ENCODE measurements around the gene FMN1.
"Not testable (repeated sequence)": the region's sequence is repeated elsewhere in the genome, so short reads cannot be mapped to it uniquely, and the experiment has no call there.

The FMN1 gene

DNA sequence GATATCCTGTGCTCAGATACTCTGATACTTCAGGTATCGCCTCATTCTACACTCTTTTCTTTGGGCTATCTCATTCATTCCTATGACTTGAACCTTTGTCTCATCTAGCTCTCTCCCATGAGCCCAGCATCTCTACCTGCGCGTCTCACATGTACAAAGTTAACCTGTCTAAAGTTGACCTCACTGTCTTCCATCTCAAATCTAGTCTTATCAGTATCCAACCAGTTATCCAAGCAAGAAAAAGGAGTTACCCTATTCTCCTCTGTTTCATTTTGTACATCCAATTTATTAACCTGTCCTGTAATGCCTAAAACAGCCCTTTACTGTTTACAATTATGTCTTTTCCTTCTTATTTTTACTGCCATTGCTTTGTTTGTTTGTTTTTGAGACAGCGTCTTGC is 342.5 kb downstream of the FMN1 start:
- peak overlapping the region; percentile 98 for H3K27ac ChIP-seq
- H3K36me3 ChIP-seq (replicated peaks), result no peaks in the 10 kb centered on the region
- no peak for DNase-seq
- TF ChIP-seq, protein P1, sequence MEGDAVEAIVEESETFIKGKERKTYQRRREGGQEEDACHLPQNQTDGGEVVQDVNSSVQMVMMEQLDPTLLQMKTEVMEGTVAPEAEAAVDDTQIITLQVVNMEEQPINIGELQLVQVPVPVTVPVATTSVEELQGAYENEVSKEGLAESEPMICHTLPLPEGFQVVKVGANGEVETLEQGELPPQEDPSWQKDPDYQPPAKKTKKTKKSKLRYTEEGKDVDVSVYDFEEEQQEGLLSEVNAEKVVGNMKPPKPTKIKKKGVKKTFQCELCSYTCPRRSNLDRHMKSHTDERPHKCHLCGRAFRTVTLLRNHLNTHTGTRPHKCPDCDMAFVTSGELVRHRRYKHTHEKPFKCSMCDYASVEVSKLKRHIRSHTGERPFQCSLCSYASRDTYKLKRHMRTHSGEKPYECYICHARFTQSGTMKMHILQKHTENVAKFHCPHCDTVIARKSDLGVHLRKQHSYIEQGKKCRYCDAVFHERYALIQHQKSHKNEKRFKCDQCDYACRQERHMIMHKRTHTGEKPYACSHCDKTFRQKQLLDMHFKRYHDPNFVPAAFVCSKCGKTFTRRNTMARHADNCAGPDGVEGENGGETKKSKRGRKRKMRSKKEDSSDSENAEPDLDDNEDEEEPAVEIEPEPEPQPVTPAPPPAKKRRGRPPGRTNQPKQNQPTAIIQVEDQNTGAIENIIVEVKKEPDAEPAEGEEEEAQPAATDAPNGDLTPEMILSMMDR (IDR thresholded peaks at IDR 0.05; ENCODE audit: low read depth, low read length, missing control alignments), result no peak
- H3K4me3 ChIP-seq (ENCODE audit: low read depth, low read length), result no peak overlapping the region
- H3K27me3 ChIP-seq (replicated peaks), result no peaks in the 10 kb centered on the region
- in situ Hi-C loops (cut with HindIII; ENCODE audit: low pct_ligation_motif_present, low sequenced_read_pairs), result no loop called here

DNA sequence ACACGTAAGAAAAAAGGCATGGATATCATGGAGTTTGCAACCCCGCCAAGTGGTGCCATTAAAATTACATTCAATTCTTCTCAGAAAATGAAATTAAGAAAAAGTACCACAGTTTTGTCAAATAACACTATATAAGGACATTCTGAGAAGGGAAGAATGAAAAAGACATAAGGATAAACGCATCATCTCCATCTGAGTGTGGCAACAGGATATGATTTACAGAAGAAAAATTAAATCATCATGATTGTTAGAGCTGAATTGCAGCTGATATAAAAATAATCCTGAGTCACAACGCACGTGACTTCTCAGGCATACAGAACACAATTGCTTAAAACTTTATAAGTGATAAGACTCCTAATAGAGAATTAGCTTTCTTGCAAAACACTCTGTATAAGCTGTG is 342.9 kb downstream of the FMN1 start:
- TF ChIP-seq, protein P1 (IDR thresholded peaks at IDR 0.05; ENCODE audit: low read depth, low read length, missing control alignments), result no peak
- DNase-seq, result peak; percentile 76
- in situ Hi-C loops (cut with HindIII; ENCODE audit: low pct_ligation_motif_present, low sequenced_read_pairs), result no loop called here

GRCh38 chr15:32849769-32850668 is 344.5 kb downstream of the FMN1 start:
- in situ Hi-C loops (cut with HindIII; ENCODE audit: low pct_ligation_motif_present, low sequenced_read_pairs), result no loop called here
- peak overlapping the region; percentile 98 for H3K27ac ChIP-seq
- H3K4me3 ChIP-seq (ENCODE audit: low read depth, low read length), result no peak overlapping the region
- TF ChIP-seq, protein P1 (IDR thresholded peaks at IDR 0.05; ENCODE audit: low read depth, low read length, missing control alignments), result no peak
- peak; percentile 70 for DNase-seq
- no peaks in the 10 kb centered on the region for H3K27me3 ChIP-seq (replicated peaks)
- H3K36me3 ChIP-seq (replicated peaks), result no peaks in the 10 kb centered on the region

More for the DNA sequence above, 342.9 kb downstream of the FMN1 start:
- no peaks in the 10 kb centered on the region for H3K36me3 ChIP-seq (replicated peaks)
- no peaks in the 10 kb centered on the region for H3K27me3 ChIP-seq (replicated peaks)
- H3K4me3 ChIP-seq (ENCODE audit: low read depth, low read length), result no peak overlapping the region
- H3K27ac ChIP-seq, result peak overlapping the region; percentile 98

GRCh38 chr15:32846671-32847070 is 347.8 kb downstream of the FMN1 start:
- in situ Hi-C loops (cut with HindIII; ENCODE audit: low pct_ligation_motif_present, low sequenced_read_pairs); H3K27ac ChIP-seq; H3K36me3 ChIP-seq (replicated peaks); H3K27me3 ChIP-seq (replicated peaks); DNase-seq; H3K4me3 ChIP-seq (ENCODE audit: low read depth, low read length): not testable (repeated sequence)

DNA sequence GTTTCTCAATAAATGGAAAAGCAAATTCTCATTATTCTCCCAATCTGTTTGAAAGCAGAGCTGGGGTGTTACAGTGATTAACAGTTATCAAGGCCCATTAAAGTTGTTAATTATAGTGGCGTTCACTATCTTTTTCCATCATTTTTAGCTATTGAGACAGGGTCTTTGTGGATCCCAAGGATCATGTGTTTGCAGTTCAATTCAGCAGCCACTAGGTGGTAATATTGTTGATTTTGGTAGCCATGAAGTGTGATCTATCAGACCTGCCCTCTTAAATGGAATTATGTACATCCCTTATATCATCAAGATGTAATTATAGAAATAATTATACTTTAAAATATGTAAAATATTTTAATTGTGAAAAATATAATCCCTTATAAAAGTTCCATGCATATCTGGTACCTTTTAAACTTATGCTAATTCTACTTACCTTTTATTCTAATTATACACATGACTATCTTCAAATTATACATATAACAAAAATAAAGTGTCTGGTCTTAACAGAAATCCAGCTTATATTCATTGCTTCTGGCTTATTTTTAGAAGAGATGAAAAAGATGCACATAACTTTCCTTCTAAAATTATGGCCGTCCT is 350.3 kb downstream of the FMN1 start:
- Histone ChIP-seq H3K4me3 (ENCODE audit: low read depth, low read length) (no peak overlapping the region), H3K36me3 (replicated peaks) (no peaks in the 10 kb centered on the region), H3K27me3 (replicated peaks) (no peaks in the 10 kb centered on the region), H3K27ac (no peak overlapping the region)
- peak; percentile 53 for DNase-seq
- in situ Hi-C loops (cut with HindIII; ENCODE audit: low pct_ligation_motif_present, low sequenced_read_pairs), result no loop called here
- TF ChIP-seq, protein P1 (IDR thresholded peaks at IDR 0.05; ENCODE audit: low read depth, low read length, missing control alignments), result peak; percentile 67

GRCh38 chr15:32843219-32843815 is 351.2 kb downstream of the FMN1 start:
- DNase-seq, result no peak
- Histone ChIP-seq H3K27ac (no peak overlapping the region), H3K36me3 (replicated peaks) (no peaks in the 10 kb centered on the region), H3K27me3 (replicated peaks) (no peaks in the 10 kb centered on the region), H3K4me3 (ENCODE audit: low read depth, low read length) (no peak overlapping the region)
- TF ChIP-seq, protein P1 (IDR thresholded peaks at IDR 0.05; ENCODE audit: low read depth, low read length, missing control alignments), result no peak
- in situ Hi-C loops (cut with HindIII; ENCODE audit: low pct_ligation_motif_present, low sequenced_read_pairs), result no loop called here

Data from brain microvascular endothelial cell (primary cell).